NB4 (cell line): ENCODE measurements around the gene C16orf82.

Experiments
- MAX ChIP-seq: IDR thresholded peaks from 2 replicates; pipeline ENCODE4 v1.6.1; 2011; ENCODE audit warnings: low read depth, low read length
- MYC ChIP-seq: IDR thresholded peaks from 2 replicates; pipeline ENCODE4 v1.6.1; 2011; ENCODE audit warnings: low read depth, low read length
- POLR2A ChIP-seq: IDR thresholded peaks from 2 replicates; pipeline ENCODE4 v1.6.1; 2011; ENCODE audit warnings: mild to moderate bottlenecking; ENCODE audit not compliant: insufficient read length; ENCODE audit errors: extremely low read depth
- TF ChIP-seq, protein P1 (sequence below): IDR thresholded peaks from one replicate; pipeline ENCODE4 v1.5.1; 2012; ENCODE audit warnings: low read depth, low read length

- TF ChIP-seq, protein P1, sequence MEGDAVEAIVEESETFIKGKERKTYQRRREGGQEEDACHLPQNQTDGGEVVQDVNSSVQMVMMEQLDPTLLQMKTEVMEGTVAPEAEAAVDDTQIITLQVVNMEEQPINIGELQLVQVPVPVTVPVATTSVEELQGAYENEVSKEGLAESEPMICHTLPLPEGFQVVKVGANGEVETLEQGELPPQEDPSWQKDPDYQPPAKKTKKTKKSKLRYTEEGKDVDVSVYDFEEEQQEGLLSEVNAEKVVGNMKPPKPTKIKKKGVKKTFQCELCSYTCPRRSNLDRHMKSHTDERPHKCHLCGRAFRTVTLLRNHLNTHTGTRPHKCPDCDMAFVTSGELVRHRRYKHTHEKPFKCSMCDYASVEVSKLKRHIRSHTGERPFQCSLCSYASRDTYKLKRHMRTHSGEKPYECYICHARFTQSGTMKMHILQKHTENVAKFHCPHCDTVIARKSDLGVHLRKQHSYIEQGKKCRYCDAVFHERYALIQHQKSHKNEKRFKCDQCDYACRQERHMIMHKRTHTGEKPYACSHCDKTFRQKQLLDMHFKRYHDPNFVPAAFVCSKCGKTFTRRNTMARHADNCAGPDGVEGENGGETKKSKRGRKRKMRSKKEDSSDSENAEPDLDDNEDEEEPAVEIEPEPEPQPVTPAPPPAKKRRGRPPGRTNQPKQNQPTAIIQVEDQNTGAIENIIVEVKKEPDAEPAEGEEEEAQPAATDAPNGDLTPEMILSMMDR = no peak
- TF ChIP-seq POLR2A (no peak), MAX (no peak), MYC (no peak)
Measured at GRCh38 chr16:27088216-27088615, 21.5 kb downstream of the C16orf82 start.
